HEK293T (cell line): Measurements from ENCODE around the gene NBEA.
A peak's percentile ranks its signal among the peaks of the same experiment; 100 is the strongest.

Experiments used
- CTCF ChIA-PET: fragments of 350-600 bp; formaldehyde crosslinking; extraction: SDS; loops from one replicate; lab custom pipeline; 2021; ENCODE audit warnings: antibody characterized with exemption, inconsistent platforms; lab: Yijun Ruan, JAX
- POLR2A ChIA-PET: fragments of 350-600 bp; formaldehyde crosslinking; extraction: SDS; loops from one replicate; lab custom pipeline; 2020; ENCODE audit warnings: antibody characterized with exemption, inconsistent platforms; lab: Yijun Ruan, JAX
- DNase-seq: peaks from one replicate; pipeline ENCODE4 v3.0.0; 2012; ENCODE audit warnings: mixed read lengths; ENCODE audit errors: extremely low spot score
- ARNT ChIP-seq: fragments of 450-650 bp; IDR thresholded peaks from 2 replicates; pipeline ENCODE4 v1.6.1; 2017; ENCODE audit warnings: mild to moderate bottlenecking
- BHLHE40 ChIP-seq: fragments of 450-650 bp; IDR thresholded peaks from 2 replicates; pipeline ENCODE4 v1.6.1; 2016; ENCODE audit warnings: mild to moderate bottlenecking, moderate library complexity, borderline replicate concordance
- CTBP1 ChIP-seq: fragments of 450-650 bp; IDR thresholded peaks from 2 replicates; pipeline ENCODE4 v1.6.1; 2016; ENCODE audit warnings: borderline replicate concordance
- ELF4 ChIP-seq: fragments of 450-650 bp; IDR thresholded peaks from 2 replicates; pipeline ENCODE4 v1.6.1; 2017; ENCODE audit warnings: antibody characterized with exemption
- FOXA1 ChIP-seq: fragments of 450-650 bp; IDR thresholded peaks from 2 replicates; pipeline ENCODE4 v1.6.1; 2016; ENCODE audit warnings: mild to moderate bottlenecking
- FOXK2 ChIP-seq: fragments of 450-650 bp; IDR thresholded peaks from 2 replicates; pipeline ENCODE4 v1.6.1; 2016; ENCODE audit warnings: mild to moderate bottlenecking
- FOXM1 ChIP-seq: fragments of 450-650 bp; IDR thresholded peaks from 2 replicates; pipeline ENCODE4 v1.6.1; 2017; ENCODE audit warnings: mild to moderate bottlenecking, borderline replicate concordance
- HDGF ChIP-seq: fragments of 450-650 bp; IDR thresholded peaks from 2 replicates; pipeline ENCODE4 v1.6.1; 2017; ENCODE audit warnings: antibody characterized with exemption, borderline replicate concordance
- L3MBTL2 ChIP-seq: fragments of 450-650 bp; conservative IDR thresholded peaks from 2 replicates; pipeline ENCODE4 v1.6.1; 2016; ENCODE audit warnings: mild to moderate bottlenecking
- LEF1 ChIP-seq: fragments of 450-650 bp; IDR thresholded peaks from 2 replicates; pipeline ENCODE4 v1.6.1; 2017; ENCODE audit warnings: mild to moderate bottlenecking, borderline replicate concordance
- NFRKB ChIP-seq: fragments of 450-650 bp; IDR thresholded peaks from 2 replicates; pipeline ENCODE4 v1.6.1; 2016; ENCODE audit warnings: mild to moderate bottlenecking, moderate library complexity
- SP1 ChIP-seq: fragments of 450-650 bp; IDR thresholded peaks from 2 replicates; pipeline ENCODE4 v1.6.1; 2017
- SUZ12 ChIP-seq: fragments of 450-650 bp; IDR thresholded peaks from 2 replicates; pipeline ENCODE4 v1.6.1; 2016; ENCODE audit warnings: mild to moderate bottlenecking
- TARDBP ChIP-seq: fragments of 450-650 bp; IDR thresholded peaks from 2 replicates; pipeline ENCODE4 v1.6.1; 2016
- ZNF384 ChIP-seq: fragments of 450-650 bp; IDR thresholded peaks from 2 replicates; pipeline ENCODE4 v1.6.1; 2016
- TF ChIP-seq, protein P1 (sequence below): fragments of 450-650 bp; IDR thresholded peaks from 2 replicates; pipeline ENCODE4 v1.6.1; 2016

NBEA gene

DNA sequence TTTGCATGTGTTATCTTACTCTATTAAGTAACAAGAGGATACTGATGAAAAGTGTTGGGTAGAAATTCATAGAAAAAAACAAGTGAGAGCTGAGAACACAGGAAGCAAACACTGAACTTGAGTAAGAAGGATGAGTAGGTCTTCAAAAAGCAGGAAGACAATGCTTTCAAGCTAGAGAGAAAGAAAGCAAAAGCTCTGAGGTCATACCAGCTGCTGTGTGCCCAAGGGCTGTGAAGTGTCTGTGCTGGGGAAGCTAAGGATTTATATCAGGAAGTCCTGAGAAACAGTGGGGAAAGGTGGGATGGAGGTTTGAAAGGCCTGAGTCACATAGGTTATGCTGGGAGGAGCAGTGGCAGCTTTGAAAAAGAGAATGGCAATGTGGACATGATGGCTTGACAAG is 679.9 kb downstream of the NBEA start:
- DNase-seq, result no peak
- no peak for TF ChIP-seq SUZ12
- no peak for TF ChIP-seq L3MBTL2
- no peak for TF ChIP-seq HDGF
- no peak for TF ChIP-seq ARNT
- TF ChIP-seq FOXK2, result no peak
- no peak for TF ChIP-seq FOXM1
- TF ChIP-seq TARDBP, result no peak
- no peak for TF ChIP-seq FOXA1
- no peak for TF ChIP-seq LEF1
- TF ChIP-seq ZNF384, result no peak
- TF ChIP-seq BHLHE40, result no peak
- TF ChIP-seq NFRKB, result no peak
- TF ChIP-seq SP1, result no peak
- TF ChIP-seq, protein P1, sequence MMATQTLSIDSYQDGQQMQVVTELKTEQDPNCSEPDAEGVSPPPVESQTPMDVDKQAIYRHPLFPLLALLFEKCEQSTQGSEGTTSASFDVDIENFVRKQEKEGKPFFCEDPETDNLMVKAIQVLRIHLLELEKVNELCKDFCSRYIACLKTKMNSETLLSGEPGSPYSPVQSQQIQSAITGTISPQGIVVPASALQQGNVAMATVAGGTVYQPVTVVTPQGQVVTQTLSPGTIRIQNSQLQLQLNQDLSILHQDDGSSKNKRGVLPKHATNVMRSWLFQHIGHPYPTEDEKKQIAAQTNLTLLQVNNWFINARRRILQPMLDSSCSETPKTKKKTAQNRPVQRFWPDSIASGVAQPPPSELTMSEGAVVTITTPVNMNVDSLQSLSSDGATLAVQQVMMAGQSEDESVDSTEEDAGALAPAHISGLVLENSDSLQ, result no peak
- no peak for TF ChIP-seq CTBP1
- TF ChIP-seq ELF4, result no peak
- ChIA-PET CTCF (interaction anchor here (0.5 kb wide), 1 partner anchor 41 kb away, joined by 3 read pairs; no protein-coding TSS in a partner anchor), POLR2A (no interaction called here)

DNA sequence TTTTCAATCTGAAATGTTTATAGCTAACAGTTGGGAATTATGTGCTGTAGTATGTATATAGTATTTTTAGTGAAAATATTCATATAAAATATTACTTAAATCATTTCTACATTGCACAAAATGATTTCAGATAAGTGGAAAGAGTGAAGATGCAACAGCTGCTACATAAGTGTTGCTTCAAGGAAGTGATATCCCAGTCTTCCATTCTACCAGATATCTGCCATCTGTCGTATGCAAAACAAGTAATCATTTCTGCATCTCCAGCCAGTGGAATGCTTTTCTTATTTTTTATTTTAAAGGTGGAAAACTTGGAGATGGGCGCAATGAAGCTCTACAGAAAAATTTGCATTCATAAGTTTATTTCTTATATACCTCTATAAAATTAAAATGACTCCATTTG is 687.0 kb downstream of the NBEA start:
- TF ChIP-seq LEF1 (no peak), ZNF384 (no peak), L3MBTL2 (no peak), FOXK2 (no peak), HDGF (no peak), CTBP1 (no peak), SP1 (no peak), FOXM1 (no peak), SUZ12 (no peak), TARDBP (no peak), FOXA1 (no peak), ELF4 (no peak), BHLHE40 (no peak), ARNT (no peak), NFRKB (no peak)
- TF ChIP-seq, protein P1, result no peak
- no peak for DNase-seq
- ChIA-PET CTCF (interaction anchor here (0.7 kb wide), 1 partner anchor 238 kb away, joined by 3 read pairs; no protein-coding TSS in a partner anchor), POLR2A (no interaction called here)

GRCh38 chr13:35630551-35631275 is 688.6 kb downstream of the NBEA start:
- ChIA-PET CTCF (interaction anchor here (0.6 to 0.9 kb wide), 6 partner anchors 15 to 88 kb away, joined by 3 to 5 read pairs (median 3); no protein-coding TSS in a partner anchor), POLR2A (no interaction called here)
- TF ChIP-seq FOXK2 (no peak), L3MBTL2 (no peak)
- TF ChIP-seq, protein P1, result no peak
- DNase-seq, result peak; percentile 52

GRCh38 chr13:35631666-35632065 is 689.6 kb downstream of the NBEA start:
- ChIA-PET POLR2A (no interaction called here), CTCF (interaction anchor here (0.9 to 1.3 kb wide), 3 partner anchors 14 to 33 kb away, joined by 3 to 4 read pairs (median 3); no protein-coding TSS in a partner anchor)
- TF ChIP-seq FOXA1 (no peak), BHLHE40 (no peak), SUZ12 (no peak), FOXM1 (no peak), ZNF384 (no peak), NFRKB (no peak), TARDBP (no peak), FOXK2 (no peak), ARNT (no peak), ELF4 (no peak), CTBP1 (no peak)
- no peak for DNase-seq

GRCh38 chr13:35643625-35644024 is 701.6 kb downstream of the NBEA start:
- no peak for DNase-seq
- ChIA-PET POLR2A (no interaction called here), CTCF (no interaction called here)
- TF ChIP-seq, protein P1, result no peak
- TF ChIP-seq FOXA1 (no peak), SUZ12 (no peak), LEF1 (no peak), FOXM1 (no peak), SP1 (no peak), L3MBTL2 (no peak), FOXK2 (no peak), ARNT (no peak), CTBP1 (no peak)
